Measurements from ENCODE around the gene SLC8A1.

The SLC8A1 gene

DNA sequence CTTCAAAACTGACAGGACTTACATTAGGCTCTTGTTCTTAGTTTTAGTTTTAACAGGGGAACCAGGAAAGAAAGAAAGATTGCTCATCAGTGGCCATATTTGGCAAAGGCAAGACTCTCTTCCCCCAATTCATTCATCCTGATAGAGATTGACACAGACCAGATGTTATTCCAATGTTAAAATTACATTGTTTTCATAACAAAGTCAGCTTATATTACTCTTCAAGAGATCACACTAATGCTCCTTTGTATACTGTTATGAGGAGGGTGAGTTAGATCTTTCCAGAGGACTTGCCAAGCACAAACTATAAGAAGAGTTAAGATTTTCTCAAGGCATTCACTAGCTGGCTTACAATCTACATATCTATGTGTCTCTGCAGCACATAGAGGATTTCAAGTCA, 252.1 kb downstream of the SLC8A1 start:
- no peak overlapping the region for H3K4me3 ChIP-seq (ENCODE audit: low read depth, low read length)
- TF ChIP-seq, protein P1, sequence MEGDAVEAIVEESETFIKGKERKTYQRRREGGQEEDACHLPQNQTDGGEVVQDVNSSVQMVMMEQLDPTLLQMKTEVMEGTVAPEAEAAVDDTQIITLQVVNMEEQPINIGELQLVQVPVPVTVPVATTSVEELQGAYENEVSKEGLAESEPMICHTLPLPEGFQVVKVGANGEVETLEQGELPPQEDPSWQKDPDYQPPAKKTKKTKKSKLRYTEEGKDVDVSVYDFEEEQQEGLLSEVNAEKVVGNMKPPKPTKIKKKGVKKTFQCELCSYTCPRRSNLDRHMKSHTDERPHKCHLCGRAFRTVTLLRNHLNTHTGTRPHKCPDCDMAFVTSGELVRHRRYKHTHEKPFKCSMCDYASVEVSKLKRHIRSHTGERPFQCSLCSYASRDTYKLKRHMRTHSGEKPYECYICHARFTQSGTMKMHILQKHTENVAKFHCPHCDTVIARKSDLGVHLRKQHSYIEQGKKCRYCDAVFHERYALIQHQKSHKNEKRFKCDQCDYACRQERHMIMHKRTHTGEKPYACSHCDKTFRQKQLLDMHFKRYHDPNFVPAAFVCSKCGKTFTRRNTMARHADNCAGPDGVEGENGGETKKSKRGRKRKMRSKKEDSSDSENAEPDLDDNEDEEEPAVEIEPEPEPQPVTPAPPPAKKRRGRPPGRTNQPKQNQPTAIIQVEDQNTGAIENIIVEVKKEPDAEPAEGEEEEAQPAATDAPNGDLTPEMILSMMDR (IDR thresholded peaks at IDR 0.05; ENCODE audit: low read depth, low read length) = no peak

DNA sequence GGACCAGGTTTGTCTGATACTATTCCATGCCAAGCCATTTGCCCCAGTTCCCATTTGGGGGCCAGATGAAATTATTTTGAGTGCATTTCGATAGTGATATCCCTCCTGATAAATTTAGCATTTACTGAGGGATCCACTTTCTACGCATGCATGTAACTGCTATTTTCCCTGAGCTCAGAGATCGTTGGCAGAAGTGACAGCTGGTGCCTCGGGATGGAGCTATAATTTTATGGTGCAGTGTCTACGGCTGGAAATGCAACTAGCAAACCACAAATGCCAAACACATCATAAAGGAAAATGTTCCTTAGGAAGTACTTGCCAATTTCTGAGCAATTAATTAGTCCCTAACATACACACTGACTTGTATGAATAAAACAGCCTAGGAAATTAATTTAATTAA, 254.8 kb downstream of the SLC8A1 start:
- no peak overlapping the region for H3K4me3 ChIP-seq (ENCODE audit: low read depth, low read length)
- TF ChIP-seq, protein P1 (IDR thresholded peaks at IDR 0.05; ENCODE audit: low read depth, low read length) = no peak

DNA sequence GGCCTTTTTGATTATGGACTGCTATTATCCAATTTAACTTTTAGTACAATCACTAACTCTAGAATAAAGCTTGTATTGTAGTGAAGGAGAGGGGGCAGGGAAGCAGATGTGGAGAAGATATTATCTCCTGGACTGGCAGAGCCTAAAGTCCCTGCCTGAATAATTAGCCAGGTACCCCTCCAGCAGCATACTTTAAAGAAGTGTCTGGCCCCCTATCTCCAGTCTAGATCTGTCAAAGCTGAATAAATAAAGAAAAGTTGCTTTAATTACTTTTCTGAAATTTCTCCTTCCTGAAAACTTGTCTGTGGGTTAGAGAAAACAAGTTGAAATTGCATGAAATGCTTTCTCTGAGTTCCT, 258.2 kb downstream of the SLC8A1 start:
- H3K4me3 ChIP-seq (ENCODE audit: low read depth, low read length) = no peak overlapping the region
- TF ChIP-seq, protein P1 (IDR thresholded peaks at IDR 0.05; ENCODE audit: low read depth, low read length) = no peak

DNA sequence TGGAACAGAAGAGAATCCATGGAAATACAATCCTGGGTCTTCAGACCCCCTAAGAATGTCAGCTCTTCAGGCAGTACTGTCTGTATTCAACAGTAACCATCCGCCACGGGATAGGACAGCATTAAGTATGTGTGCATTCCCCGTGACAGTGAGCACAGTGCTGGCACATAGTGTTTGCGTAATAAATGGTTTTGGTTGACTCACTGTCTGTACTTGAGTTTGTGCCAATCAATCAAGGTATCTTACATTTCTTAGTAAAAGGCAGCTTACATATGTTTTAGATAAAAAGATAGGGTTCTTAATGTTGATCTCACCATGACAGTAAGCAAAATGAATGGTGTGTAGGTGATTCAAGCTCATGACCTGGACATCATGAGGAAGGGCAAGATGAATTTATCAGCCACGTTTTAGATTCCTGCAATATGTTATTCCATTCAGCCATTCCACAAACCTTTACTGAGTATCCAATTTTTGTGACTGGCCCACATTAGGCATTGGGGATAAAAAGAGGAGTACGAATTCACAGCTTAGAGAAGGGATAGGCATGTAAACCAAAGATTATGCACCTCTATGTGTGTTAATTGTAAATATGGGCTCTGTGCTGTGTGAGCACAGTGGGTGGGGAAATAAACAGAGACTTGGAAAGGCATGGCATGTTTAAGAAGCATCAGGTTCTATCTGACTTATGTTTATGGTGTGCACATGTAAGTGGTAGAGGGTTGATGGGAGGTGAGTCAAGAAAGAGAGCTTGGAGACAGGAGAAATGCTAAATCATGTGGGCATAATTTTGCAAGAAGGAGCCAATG, 258.8 kb downstream of the SLC8A1 start:
- TF ChIP-seq, protein P1 (IDR thresholded peaks at IDR 0.05; ENCODE audit: low read depth, low read length) = no peak
- no peak overlapping the region for H3K4me3 ChIP-seq (ENCODE audit: low read depth, low read length)

DNA sequence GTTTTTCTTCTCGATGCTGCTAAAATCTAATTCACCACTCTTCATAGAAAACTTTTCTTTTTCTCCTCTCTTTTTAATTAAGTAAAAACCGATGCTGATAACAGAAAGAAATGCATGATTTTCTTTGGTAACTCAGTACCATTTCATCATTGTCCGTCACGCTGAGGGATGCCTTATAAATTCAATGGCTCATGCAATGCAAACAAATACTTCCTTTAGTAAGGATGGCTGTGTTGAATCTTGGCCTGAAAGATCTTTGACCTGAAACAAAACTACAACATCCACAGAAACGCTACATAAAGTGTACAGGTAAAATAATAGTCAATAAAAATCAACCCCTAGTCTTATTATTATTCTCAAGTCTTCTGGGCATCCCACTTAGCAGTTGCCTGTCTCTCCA, 261.4 kb downstream of the SLC8A1 start:
- TF ChIP-seq, protein P1 (IDR thresholded peaks at IDR 0.05; ENCODE audit: low read depth, low read length) = no peak
- H3K4me3 ChIP-seq (ENCODE audit: low read depth, low read length) = no peak overlapping the region

DNA sequence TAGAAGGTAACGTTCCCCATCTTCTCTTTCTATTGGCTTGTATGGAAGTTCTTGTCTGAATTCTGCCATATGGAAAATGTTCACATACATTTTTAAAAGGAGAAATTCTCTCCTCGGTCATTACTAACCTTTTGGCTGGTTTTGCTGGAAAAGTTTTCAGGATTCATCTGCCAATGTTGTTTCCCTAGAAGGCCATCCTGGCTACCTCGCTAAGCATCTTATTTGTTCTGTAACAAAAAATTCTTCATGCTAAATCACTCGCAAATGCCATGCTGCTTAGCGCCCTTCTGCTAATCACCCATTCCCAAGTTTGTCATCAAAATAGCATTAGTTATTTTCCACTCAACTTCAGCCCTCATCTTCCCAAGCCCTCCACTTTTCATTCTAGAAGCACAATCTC, 262.0 kb downstream of the SLC8A1 start:
- no peak overlapping the region for H3K4me3 ChIP-seq (ENCODE audit: low read depth, low read length)

DNA sequence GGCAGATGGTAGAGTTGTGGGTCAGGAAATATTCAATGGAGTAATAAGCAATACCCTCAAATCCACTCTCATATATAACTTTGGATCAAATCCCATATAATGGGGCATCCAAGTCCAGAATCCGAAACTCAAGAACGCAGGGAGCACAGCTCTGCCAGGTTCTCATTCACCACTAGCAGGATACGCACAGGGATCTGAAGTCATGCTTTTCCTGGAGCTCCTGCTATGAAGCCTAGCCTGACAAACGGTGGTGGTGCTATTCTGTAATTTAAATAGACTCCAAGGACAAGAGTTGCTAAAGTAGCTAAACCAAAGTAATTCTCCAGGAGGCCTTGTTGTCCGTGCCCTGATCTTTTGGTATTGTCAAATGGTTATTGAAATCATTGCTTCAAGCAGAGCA, 264.8 kb downstream of the SLC8A1 start:
- H3K4me3 ChIP-seq (ENCODE audit: low read depth, low read length) = no peak overlapping the region
- TF ChIP-seq, protein P1 (IDR thresholded peaks at IDR 0.05; ENCODE audit: low read depth, low read length) = no peak

More for the DNA sequence above, 262.0 kb downstream of the SLC8A1 start:
- TF ChIP-seq, protein P1 (IDR thresholded peaks at IDR 0.05; ENCODE audit: low read depth, low read length) = no peak
